Peyer's patch (tissue), 4 donors: ENCODE measurements around the gene PFKL. TPM values are rescaled to one million over a fixed set of nuclear protein-coding genes. Genes with fewer than 3 reads are reported as not detected.
"Not testable (repeated sequence)": the region's sequence is repeated elsewhere in the genome, so short reads cannot be mapped to it uniquely, and the experiment has no call there.

Experiments
- DNase-seq, 3 donors: peaks; one replicate each; pipeline ENCODE4 v3.0.0-alpha.2; 2017 to 2019
- H3K27ac ChIP-seq, 4 donors: fragments of 200-600 bp; sonication (generic); one replicate each; pipeline ENCODE4 v1.5.1; 2016 to 2019
- H3K27me3 ChIP-seq, 2 donors: fragments of 200-600 bp; sonication (generic); one replicate each; pipeline ENCODE4 v1.5.1; 2019
- H3K36me3 ChIP-seq, 3 donors: fragments of 200-600 bp; sonication (generic); one replicate each; pipeline ENCODE4 v1.5.1; 2016 to 2019
- H3K4me1 ChIP-seq, 4 donors: fragments of 200-600 bp; sonication (generic); one replicate each; pipeline ENCODE4 v1.5.1; 2016 to 2019
- H3K4me3 ChIP-seq, 4 donors: fragments of 200-600 bp; sonication (generic); 1 replicate in 3 of 4; 2 replicates in 1 of 4; pipeline ENCODE4 v1.5.1; 2016 to 2019; ENCODE audit warnings: mild to moderate bottlenecking in 1 of 4
- H3K9me3 ChIP-seq, 4 donors: fragments of 200-600 bp; sonication (generic); one replicate each; pipeline ENCODE4 v1.5.1; 2016 to 2019; ENCODE audit warnings: mild to moderate bottlenecking in 1 of 4
- POLR2A ChIP-seq, 2 donors: fragments of 450-650 bp; IDR thresholded peaks; one replicate each; pipeline ENCODE4 v1.5.1; 2017; ENCODE audit warnings: antibody characterized with exemption in 2 of 2, mild to moderate bottlenecking in 2 of 2, moderate library complexity in 2 of 2
- total RNA-seq, 4 donors: library from RNA; depleted of rRNA; stranded (reverse); fragments of >200 nt; gene quantifications; one replicate each; pipeline ENCODE4 v1.1.0, GENCODE V29; 2016
- TF ChIP-seq, protein P1 (sequence below), 6 experiments: fragments of 450-650 bp in 4 of 6; fragments of 200-600 bp in 2 of 6; sonication (generic) in 1 of 6; IDR thresholded peaks; one replicate each; pipeline ENCODE4 v1.5.1; 2017 to 2019; ENCODE audit warnings: antibody characterized with exemption in 6 of 6, mild to moderate bottlenecking in 3 of 6, moderate library complexity in 1 of 6

The PFKL gene
- total RNA-seq, 4 donors from 2014 or later: 192 to 404 (median 274) TPM

GRCh38 chr21:44356636-44357035 is 56.8 kb downstream of the PFKL start:
- Histone ChIP-seq H3K9me3 (no peaks in the 10 kb centered on the region), H3K4me1 (peaks cover 0 to 9% (median 2%) of the 10 kb centered on the region in 4 donors), H3K27me3 (no peaks in the 10 kb centered on the region), H3K36me3 (no peaks in the 10 kb centered on the region), H3K4me3 (no peak overlapping the region), H3K27ac (no peak overlapping the region)
- DNase-seq: no peak
- TF ChIP-seq POLR2A (IDR thresholded peaks at IDR 0.05): no peak
- TF ChIP-seq, protein P1, sequence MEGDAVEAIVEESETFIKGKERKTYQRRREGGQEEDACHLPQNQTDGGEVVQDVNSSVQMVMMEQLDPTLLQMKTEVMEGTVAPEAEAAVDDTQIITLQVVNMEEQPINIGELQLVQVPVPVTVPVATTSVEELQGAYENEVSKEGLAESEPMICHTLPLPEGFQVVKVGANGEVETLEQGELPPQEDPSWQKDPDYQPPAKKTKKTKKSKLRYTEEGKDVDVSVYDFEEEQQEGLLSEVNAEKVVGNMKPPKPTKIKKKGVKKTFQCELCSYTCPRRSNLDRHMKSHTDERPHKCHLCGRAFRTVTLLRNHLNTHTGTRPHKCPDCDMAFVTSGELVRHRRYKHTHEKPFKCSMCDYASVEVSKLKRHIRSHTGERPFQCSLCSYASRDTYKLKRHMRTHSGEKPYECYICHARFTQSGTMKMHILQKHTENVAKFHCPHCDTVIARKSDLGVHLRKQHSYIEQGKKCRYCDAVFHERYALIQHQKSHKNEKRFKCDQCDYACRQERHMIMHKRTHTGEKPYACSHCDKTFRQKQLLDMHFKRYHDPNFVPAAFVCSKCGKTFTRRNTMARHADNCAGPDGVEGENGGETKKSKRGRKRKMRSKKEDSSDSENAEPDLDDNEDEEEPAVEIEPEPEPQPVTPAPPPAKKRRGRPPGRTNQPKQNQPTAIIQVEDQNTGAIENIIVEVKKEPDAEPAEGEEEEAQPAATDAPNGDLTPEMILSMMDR (IDR thresholded peaks at IDR 0.05): no peak

- H3K9me3 ChIP-seq: no peaks in the 10 kb centered on the region
- TF ChIP-seq, protein P1 (IDR thresholded peaks at IDR 0.05): no peak
- no peak for TF ChIP-seq POLR2A (IDR thresholded peaks at IDR 0.05)
- H3K27me3 ChIP-seq: no peaks in the 10 kb centered on the region
- H3K27ac ChIP-seq: no peak overlapping the region
- DNase-seq: no peak
- H3K4me3 ChIP-seq: no peak overlapping the region
- H3K4me1 ChIP-seq: peaks cover 0 to 9% (median 2%) of the 10 kb centered on the region in 4 donors
- H3K36me3 ChIP-seq: no peaks in the 10 kb centered on the region
These were observed 57.4 kb downstream of the PFKL start for GRCh38 chr21:44357064-44357837.

- H3K36me3 ChIP-seq: no peaks in the 10 kb centered on the region
- H3K9me3 ChIP-seq: no peaks in the 10 kb centered on the region
- H3K27me3 ChIP-seq: no peaks in the 10 kb centered on the region
- peaks cover 0 to 8% (median 0%) of the 10 kb centered on the region in 4 donors for H3K4me1 ChIP-seq
- no peak for DNase-seq
- TF ChIP-seq POLR2A (IDR thresholded peaks at IDR 0.05): no peak
- TF ChIP-seq, protein P1 (IDR thresholded peaks at IDR 0.05): no peak
- H3K4me3 ChIP-seq: no peak overlapping the region
- no peak overlapping the region for H3K27ac ChIP-seq
These were observed 59.5 kb downstream of the PFKL start for GRCh38 chr21:44359396-44359795.

DNA sequence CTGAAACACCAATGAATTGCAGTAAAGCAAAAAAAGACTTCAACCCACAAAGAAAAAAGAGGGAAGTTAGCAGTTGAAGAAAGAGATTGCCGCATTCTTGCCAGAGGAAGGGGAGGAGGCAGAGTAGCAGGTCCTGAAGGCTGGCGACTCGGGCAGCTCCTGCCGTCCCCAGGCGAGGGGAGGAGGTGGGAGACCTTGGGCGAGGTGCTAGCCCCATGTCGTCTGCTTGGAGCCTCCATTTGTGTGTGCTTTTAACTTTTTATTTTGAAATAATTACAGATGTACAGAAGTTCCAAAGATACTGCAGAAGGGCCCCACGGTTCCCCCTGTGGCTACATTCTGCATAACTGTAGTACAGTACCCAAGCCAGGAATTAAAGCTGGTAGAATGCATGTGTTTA is 60.3 kb downstream of the PFKL start:
- Histone ChIP-seq H3K9me3 (no peaks in the 10 kb centered on the region), H3K4me3 (no peak overlapping the region), H3K27ac (no peak overlapping the region), H3K27me3 (no peaks in the 10 kb centered on the region), H3K36me3 (no peaks in the 10 kb centered on the region), H3K4me1 (peaks cover 0 to under 1% (median 0%) of the 10 kb centered on the region in 4 donors)
- TF ChIP-seq, protein P1 (IDR thresholded peaks at IDR 0.05): no peak
- no peak for TF ChIP-seq POLR2A (IDR thresholded peaks at IDR 0.05)
- DNase-seq: peak in 1 of 3 donors; percentile 40

GRCh38 chr21:44361903-44362302 is 62.0 kb downstream of the PFKL start:
- not testable (repeated sequence) for H3K27ac ChIP-seq, H3K9me3 ChIP-seq, H3K36me3 ChIP-seq, DNase-seq, H3K27me3 ChIP-seq, H3K4me3 ChIP-seq, H3K4me1 ChIP-seq

DNA sequence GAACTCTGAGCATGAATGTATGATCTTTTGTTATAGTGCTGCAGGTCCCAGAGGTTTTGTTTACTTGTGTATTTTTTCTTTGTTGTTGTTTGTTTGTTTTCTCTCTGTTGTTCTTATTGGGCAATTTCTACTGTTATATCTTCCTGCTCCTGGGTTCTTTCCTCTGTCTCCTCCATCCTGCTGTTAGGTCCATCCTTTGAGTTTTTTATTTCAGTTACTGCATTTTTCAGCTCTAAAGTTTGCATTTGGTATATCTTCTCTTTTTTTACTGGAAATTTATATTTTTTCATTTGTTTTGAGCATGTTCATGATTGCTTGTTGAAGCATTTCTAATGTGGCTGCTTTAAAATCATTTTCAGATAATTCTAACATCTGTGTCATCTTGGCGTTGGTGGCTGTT is 63.4 kb downstream of the PFKL start:
- Histone ChIP-seq H3K9me3 (no peaks in the 10 kb centered on the region), H3K4me3 (no peak overlapping the region), H3K4me1 (no peaks in the 10 kb centered on the region), H3K27me3 (no peaks in the 10 kb centered on the region), H3K36me3 (no peaks in the 10 kb centered on the region), H3K27ac (no peak overlapping the region)
- no peak for DNase-seq
- TF ChIP-seq POLR2A (IDR thresholded peaks at IDR 0.05): no peak
- TF ChIP-seq, protein P1 (IDR thresholded peaks at IDR 0.05): no peak
